NCI-H82 (cell line): ENCODE results near the gene C1orf21.
"Not testable (repeated sequence)": the region's sequence is repeated elsewhere in the genome, so short reads cannot be mapped to it uniquely, and the experiment has no call there.

ENCODE experiments used
- DNase-seq: peaks from one replicate; lab custom pipeline; 2025; lab: John Stamatoyannopoulos, UW

Gene C1orf21

GRCh38 chr1:184597650-184598357 is 211.0 kb downstream of the C1orf21 start:
- no peak for DNase-seq

- DNase-seq = no peak
Measured at GRCh38 chr1:184598403-184599193, 211.8 kb downstream of the C1orf21 start.

GRCh38 chr1:184604152-184604900 is 217.5 kb downstream of the C1orf21 start:
- DNase-seq = no peak

GRCh38 chr1:184605941-184606340 is 219.1 kb downstream of the C1orf21 start:
- no peak for DNase-seq

- DNase-seq = no peak
Measured at GRCh38 chr1:184606786-184607185, 220.0 kb downstream of the C1orf21 start.

- peak; percentile 59 for DNase-seq
Measured at GRCh38 chr1:184608581-184608980, 221.8 kb downstream of the C1orf21 start.

GRCh38 chr1:184608990-184609389 is 222.2 kb downstream of the C1orf21 start:
- no peak for DNase-seq

GRCh38 chr1:184610876-184611595 is 224.2 kb downstream of the C1orf21 start:
- DNase-seq = peak; percentile 91

GRCh38 chr1:184612229-184612628 is 225.4 kb downstream of the C1orf21 start:
- DNase-seq = not testable (repeated sequence)

- no peak for DNase-seq
Measured at GRCh38 chr1:184614667-184615066, 227.8 kb downstream of the C1orf21 start.

GRCh38 chr1:184615301-184615700 is 228.5 kb downstream of the C1orf21 start:
- no peak for DNase-seq

- DNase-seq = no peak
Measured at GRCh38 chr1:184616504-184616903, 229.7 kb downstream of the C1orf21 start.

GRCh38 chr1:184617433-184618029 is 230.7 kb downstream of the C1orf21 start:
- DNase-seq = no peak

GRCh38 chr1:184618851-184619250 is 232.0 kb downstream of the C1orf21 start:
- DNase-seq = no peak

- no peak for DNase-seq
Measured at GRCh38 chr1:184620469-184620868, 233.6 kb downstream of the C1orf21 start.

- DNase-seq = no peak
Measured at GRCh38 chr1:184621260-184621659, 234.4 kb downstream of the C1orf21 start.

- peak; percentile 89 for DNase-seq
Measured at GRCh38 chr1:184622136-184622823, 235.5 kb downstream of the C1orf21 start.

GRCh38 chr1:184623404-184623803 is 236.6 kb downstream of the C1orf21 start:
- no peak for DNase-seq

GRCh38 chr1:184624051-184624450 is 237.2 kb downstream of the C1orf21 start:
- DNase-seq = no peak

GRCh38 chr1:184624626-184625025 is 237.8 kb downstream of the C1orf21 start:
- DNase-seq = no peak

- DNase-seq = no peak
Measured at GRCh38 chr1:184625271-184625670, 238.4 kb downstream of the C1orf21 start.
